ENCODE measurements around the gene DOCK4.

The DOCK4 gene

GRCh38 chr7:111734954-111735660 lies 471.1 kb downstream of the DOCK4 start:
- no peak for DNase-seq (ENCODE audit: low read depth)

GRCh38 chr7:111732923-111733322 lies 473.3 kb downstream of the DOCK4 start:
- no peak for DNase-seq (ENCODE audit: low read depth)

GRCh38 chr7:111730476-111731300 lies 475.5 kb downstream of the DOCK4 start:
- no peak for DNase-seq (ENCODE audit: low read depth)

- DNase-seq (ENCODE audit: low read depth) = no peak
Measured at GRCh38 chr7:111730057-111730456, 476.1 kb downstream of the DOCK4 start.

GRCh38 chr7:111729483-111729882 lies 476.7 kb downstream of the DOCK4 start:
- no peak for DNase-seq (ENCODE audit: low read depth)

GRCh38 chr7:111728635-111728995 lies 477.6 kb downstream of the DOCK4 start:
- DNase-seq (ENCODE audit: low read depth) = no peak

GRCh38 chr7:111727905-111728634 lies 478.1 kb downstream of the DOCK4 start:
- DNase-seq (ENCODE audit: low read depth) = no peak

- no peak for DNase-seq (ENCODE audit: low read depth)
Measured at GRCh38 chr7:111718886-111719285, 487.3 kb downstream of the DOCK4 start.

- DNase-seq (ENCODE audit: low read depth) = no peak
Measured at GRCh38 chr7:111711426-111712065, 494.7 kb downstream of the DOCK4 start.

- DNase-seq (ENCODE audit: low read depth) = no peak
Measured at GRCh38 chr7:111710839-111711380, 495.3 kb downstream of the DOCK4 start.

GRCh38 chr7:111708072-111708471 lies 498.1 kb downstream of the DOCK4 start:
- no peak for DNase-seq (ENCODE audit: low read depth)

GRCh38 chr7:111705807-111706206 lies 500.4 kb downstream of the DOCK4 start:
- DNase-seq (ENCODE audit: low read depth) = no peak

- no peak for DNase-seq (ENCODE audit: low read depth)
Measured at GRCh38 chr7:111697771-111698170, 508.4 kb downstream of the DOCK4 start.

GRCh38 chr7:111694376-111694775 lies 511.8 kb downstream of the DOCK4 start:
- no peak for DNase-seq (ENCODE audit: low read depth)

- DNase-seq (ENCODE audit: low read depth) = no peak
Measured at GRCh38 chr7:111690364-111691111, 515.7 kb downstream of the DOCK4 start.

- DNase-seq (ENCODE audit: low read depth) = no peak
Measured at GRCh38 chr7:111685349-111685748, 520.9 kb downstream of the DOCK4 start.

GRCh38 chr7:111682588-111683340 lies 523.4 kb downstream of the DOCK4 start:
- DNase-seq (ENCODE audit: low read depth) = no peak

GRCh38 chr7:111681242-111681641 lies 525.0 kb downstream of the DOCK4 start:
- no peak for DNase-seq (ENCODE audit: low read depth)

GRCh38 chr7:111678986-111679385 lies 527.2 kb downstream of the DOCK4 start:
- no peak for DNase-seq (ENCODE audit: low read depth)

- DNase-seq (ENCODE audit: low read depth) = no peak
Measured at GRCh38 chr7:111678281-111678680, 527.9 kb downstream of the DOCK4 start.
